OCI-LY3 (cell line): ENCODE measurements around the gene EXOC3L2.

Source experiments
- H2AFZ ChIP-seq: fragments of 200-600, 300-600 bp; shearing (Covaris generic); 2 replicates; pipeline ENCODE4 v1.6.0; 2014; ENCODE audit warnings: antibody characterized with exemption, low read depth, low read length
- H3K27ac ChIP-seq: fragments of 200-600, 300-600 bp; sonication (generic); 2 replicates; pipeline ENCODE4 v1.5.1; 2014; ENCODE audit warnings: mild to moderate bottlenecking, low read length, moderate library complexity, mixed read lengths
- H3K27me3 ChIP-seq: fragments of 200-600, 300-600 bp; sonication (generic); 2 replicates; pipeline ENCODE4 v1.6.1; 2014; ENCODE audit warnings: low read depth, low read length, mixed read lengths
- H3K36me3 ChIP-seq: fragments of 200-600, 300-600 bp; sonication (generic); replicated peaks from 2 replicates; pipeline ENCODE3; 2014; ENCODE audit warnings: low read depth, low read length, mixed read lengths
- H3K4me1 ChIP-seq: fragments of 300-600, 200-600 bp; sonication (generic); 2 replicates; pipeline ENCODE4 v1.6.1; 2014; ENCODE audit warnings: low read length, mixed read lengths
- H3K4me2 ChIP-seq: fragments of 200-600, 300-600 bp; sonication (generic); 2 replicates; pipeline ENCODE4 v1.6.1; 2014; ENCODE audit warnings: low read length, mixed read lengths
- H3K4me3 ChIP-seq: fragments of 300-600, 200-600 bp; sonication (generic); 2 replicates; pipeline ENCODE4 v1.5.1; 2014; ENCODE audit warnings: antibody characterized with exemption, mild to moderate bottlenecking, low read length, moderate library complexity
- H3K79me2 ChIP-seq: fragments of 300-600, 200-600 bp; shearing (Covaris generic); 2 replicates; pipeline ENCODE4 v1.6.1; 2014; ENCODE audit warnings: mild to moderate bottlenecking, low read length, mixed read lengths
- H3K9ac ChIP-seq: fragments of 300-600, 200-600 bp; shearing (Covaris generic); 2 replicates; pipeline ENCODE4 v1.6.0; 2014; ENCODE audit warnings: mild to moderate bottlenecking, low read length, moderate library complexity
- H3K9me3 ChIP-seq: fragments of 200-600, 300-600 bp; shearing (Covaris generic); 2 replicates; pipeline ENCODE4 v1.6.1; 2014; ENCODE audit warnings: low read length, mixed read lengths; ENCODE audit not compliant: insufficient read depth
- H4K20me1 ChIP-seq: fragments of 200-600, 300-600 bp; sonication (generic); 2 replicates; pipeline ENCODE4 v1.6.1; 2016; ENCODE audit warnings: low read length, mixed read lengths; ENCODE audit not compliant: insufficient read depth
- EZH2phosphoT487 ChIP-seq: fragments of 200-600 bp; shearing (Covaris generic); IDR thresholded peaks from 2 replicates; pipeline ENCODE4 v1.6.1; 2018; ENCODE audit warnings: antibody characterized with exemption, mixed run types, low read depth
- TF ChIP-seq, protein P1 (sequence below): fragments of 200-600, 300-600 bp; sonication (generic); IDR thresholded peaks from 2 replicates; pipeline ENCODE4 v1.5.1; 2014; ENCODE audit warnings: antibody characterized with exemption, low read length, low read depth

The EXOC3L2 gene

DNA sequence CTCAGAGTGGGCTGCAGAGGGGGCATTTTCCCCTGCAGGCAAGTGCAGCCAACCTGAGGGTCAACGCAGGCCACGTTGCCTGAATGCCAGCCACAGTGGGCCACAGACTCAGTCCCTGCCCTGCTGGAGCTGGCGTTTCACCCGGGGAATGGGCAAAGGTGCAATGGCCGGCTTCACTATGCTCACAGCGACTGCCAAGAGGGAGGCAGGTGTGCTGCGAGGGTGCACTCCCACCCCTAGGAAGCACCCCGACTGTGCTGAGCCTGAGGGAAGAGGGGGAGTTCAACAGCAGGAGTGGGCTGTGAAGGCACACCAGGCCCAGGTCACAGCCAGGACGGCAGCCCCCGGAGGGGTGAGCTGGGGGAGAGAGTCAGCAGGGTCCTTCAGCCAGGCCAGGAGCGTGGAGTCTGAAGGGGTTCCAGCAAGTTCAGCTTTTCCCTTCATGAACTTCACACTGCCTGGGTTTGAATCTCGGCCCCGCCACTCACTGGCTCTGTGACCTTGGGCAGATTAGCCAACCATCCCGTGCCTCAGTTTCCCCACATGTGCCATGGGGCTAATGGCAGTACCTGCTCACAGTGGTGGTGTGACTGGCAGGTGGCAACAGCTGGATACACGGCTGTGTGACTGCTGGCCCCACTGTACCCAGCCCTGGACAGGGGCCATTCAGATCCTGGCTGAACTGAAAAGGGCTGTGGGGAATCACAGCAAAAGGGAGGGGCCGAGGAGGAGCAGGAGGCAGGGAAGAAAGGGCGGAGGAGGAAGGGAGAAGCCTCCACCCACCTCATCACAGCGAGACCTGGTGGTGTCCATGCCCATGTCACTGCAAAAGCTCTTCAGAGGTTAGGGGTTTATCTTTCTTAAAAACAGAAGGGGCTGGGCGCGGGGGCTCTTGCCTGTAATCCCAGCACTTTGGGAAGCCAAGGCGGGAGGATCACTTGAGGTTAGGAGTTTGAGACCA, 74.8 kb downstream of the EXOC3L2 start:
- H4K20me1 ChIP-seq = no peaks in the 10 kb centered on the region
- no peak overlapping the region for H3K4me2 ChIP-seq
- no peaks in the 10 kb centered on the region for H3K36me3 ChIP-seq
- H3K27ac ChIP-seq = no peak overlapping the region
- no peaks in the 10 kb centered on the region for H3K27me3 ChIP-seq
- no peak overlapping the region for H3K4me3 ChIP-seq
- no peak for TF ChIP-seq EZH2phosphoT487
- TF ChIP-seq, protein P1, sequence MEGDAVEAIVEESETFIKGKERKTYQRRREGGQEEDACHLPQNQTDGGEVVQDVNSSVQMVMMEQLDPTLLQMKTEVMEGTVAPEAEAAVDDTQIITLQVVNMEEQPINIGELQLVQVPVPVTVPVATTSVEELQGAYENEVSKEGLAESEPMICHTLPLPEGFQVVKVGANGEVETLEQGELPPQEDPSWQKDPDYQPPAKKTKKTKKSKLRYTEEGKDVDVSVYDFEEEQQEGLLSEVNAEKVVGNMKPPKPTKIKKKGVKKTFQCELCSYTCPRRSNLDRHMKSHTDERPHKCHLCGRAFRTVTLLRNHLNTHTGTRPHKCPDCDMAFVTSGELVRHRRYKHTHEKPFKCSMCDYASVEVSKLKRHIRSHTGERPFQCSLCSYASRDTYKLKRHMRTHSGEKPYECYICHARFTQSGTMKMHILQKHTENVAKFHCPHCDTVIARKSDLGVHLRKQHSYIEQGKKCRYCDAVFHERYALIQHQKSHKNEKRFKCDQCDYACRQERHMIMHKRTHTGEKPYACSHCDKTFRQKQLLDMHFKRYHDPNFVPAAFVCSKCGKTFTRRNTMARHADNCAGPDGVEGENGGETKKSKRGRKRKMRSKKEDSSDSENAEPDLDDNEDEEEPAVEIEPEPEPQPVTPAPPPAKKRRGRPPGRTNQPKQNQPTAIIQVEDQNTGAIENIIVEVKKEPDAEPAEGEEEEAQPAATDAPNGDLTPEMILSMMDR = no peak
- H2AFZ ChIP-seq = no peak overlapping the region
- no peaks in the 10 kb centered on the region for H3K79me2 ChIP-seq
- no peaks in the 10 kb centered on the region for H3K9me3 ChIP-seq
- H3K9ac ChIP-seq = no peak overlapping the region
- no peaks in the 10 kb centered on the region for H3K4me1 ChIP-seq

DNA sequence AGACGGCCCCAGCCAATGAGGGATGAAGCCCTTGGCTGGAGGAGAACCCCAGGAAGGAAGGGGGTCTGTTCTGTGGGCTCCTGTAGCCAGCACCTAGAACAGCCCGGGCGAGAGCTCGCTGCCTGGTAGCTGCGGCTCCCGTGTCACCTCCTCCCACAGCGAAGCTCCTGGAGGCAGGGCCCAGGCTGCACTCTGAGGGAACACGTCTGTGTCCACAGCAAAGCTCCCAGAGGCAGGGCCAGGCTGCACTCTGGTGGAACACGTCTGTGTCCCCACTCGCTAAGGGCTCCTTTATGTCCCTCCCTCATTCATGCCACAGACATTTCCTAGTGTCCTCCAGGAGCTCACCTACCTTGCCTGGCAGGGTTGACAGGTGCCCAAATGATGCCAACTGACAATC, 75.6 kb downstream of the EXOC3L2 start:
- Histone ChIP-seq H3K9me3 (no peaks in the 10 kb centered on the region), H4K20me1 (no peaks in the 10 kb centered on the region), H3K27me3 (no peaks in the 10 kb centered on the region), H3K79me2 (no peaks in the 10 kb centered on the region), H3K4me2 (no peak overlapping the region), H3K9ac (no peak overlapping the region), H3K4me1 (peaks cover 8% of the 10 kb centered on the region), H3K4me3 (no peak overlapping the region), H2AFZ (no peak overlapping the region), H3K27ac (no peak overlapping the region), H3K36me3 (no peaks in the 10 kb centered on the region)
- TF ChIP-seq EZH2phosphoT487 = no peak
- TF ChIP-seq, protein P1 = no peak

DNA sequence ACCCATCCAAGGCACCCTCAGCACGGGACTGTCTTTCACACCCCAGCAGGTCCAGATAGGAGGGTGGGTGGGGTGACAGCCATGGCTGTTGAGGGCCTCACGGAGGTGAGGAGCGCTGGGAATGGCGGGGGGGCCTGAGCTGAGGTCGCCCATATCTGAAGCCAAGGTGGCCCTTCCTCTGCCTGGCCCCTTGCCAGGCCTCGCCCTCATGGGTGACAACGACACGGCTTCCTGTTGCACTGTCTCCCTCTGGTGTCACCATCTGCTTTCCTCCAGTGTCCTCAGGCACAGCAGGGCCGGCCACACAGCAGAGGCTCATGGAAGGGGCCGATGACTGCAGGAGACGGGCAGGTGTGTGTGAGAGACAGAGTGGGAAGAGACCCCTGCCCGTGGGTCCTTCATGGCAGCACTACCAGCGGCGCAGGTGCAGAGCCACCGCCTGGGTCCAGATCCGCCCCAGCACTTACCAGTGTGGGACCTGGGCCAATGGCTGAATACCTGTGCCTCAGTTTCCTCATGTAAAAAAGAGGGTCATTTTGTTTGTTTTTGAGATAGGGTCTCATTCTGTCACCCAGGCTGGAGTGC, 76.3 kb downstream of the EXOC3L2 start:
- H4K20me1 ChIP-seq = no peaks in the 10 kb centered on the region
- no peak overlapping the region for H3K4me3 ChIP-seq
- H3K4me2 ChIP-seq = no peak overlapping the region
- peaks cover 15% of the 10 kb centered on the region for H3K4me1 ChIP-seq
- no peak for TF ChIP-seq EZH2phosphoT487
- TF ChIP-seq, protein P1 = no peak
- no peaks in the 10 kb centered on the region for H3K9me3 ChIP-seq
- H3K27ac ChIP-seq = no peak overlapping the region
- no peaks in the 10 kb centered on the region for H3K27me3 ChIP-seq
- no peak overlapping the region for H3K9ac ChIP-seq
- H3K36me3 ChIP-seq = no peaks in the 10 kb centered on the region
- H3K79me2 ChIP-seq = no peaks in the 10 kb centered on the region
- no peak overlapping the region for H2AFZ ChIP-seq

DNA sequence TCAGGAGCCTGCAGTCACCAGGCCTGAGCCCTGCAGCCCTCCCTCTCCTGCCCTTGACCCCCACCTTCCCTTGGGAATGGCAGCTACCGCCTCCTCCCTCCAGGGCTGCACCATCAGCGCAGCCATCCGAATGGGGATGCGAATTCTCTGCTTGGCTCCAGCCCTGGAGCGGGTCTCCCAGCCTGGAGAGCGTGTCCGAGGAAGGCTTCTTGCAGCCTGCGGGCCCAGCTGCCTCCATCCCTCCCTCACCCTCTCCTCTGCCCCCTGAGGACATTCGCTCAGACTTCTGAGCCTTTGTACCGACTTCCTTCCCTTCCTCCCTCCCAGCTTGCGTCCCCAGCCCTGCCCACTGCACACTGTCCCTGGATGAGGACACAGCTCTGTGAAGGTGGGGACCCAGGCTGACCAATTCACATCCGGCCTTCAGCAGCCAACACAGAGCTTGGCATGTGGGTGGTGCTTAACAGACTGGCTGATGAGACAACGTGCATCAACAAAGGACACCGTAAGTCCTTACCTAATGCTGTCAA, 78.4 kb downstream of the EXOC3L2 start:
- Histone ChIP-seq H3K4me3 (no peak overlapping the region), H3K4me2 (no peak overlapping the region), H3K9me3 (no peaks in the 10 kb centered on the region), H3K36me3 (no peaks in the 10 kb centered on the region), H3K4me1 (peaks cover 23% of the 10 kb centered on the region), H4K20me1 (no peaks in the 10 kb centered on the region), H2AFZ (no peak overlapping the region), H3K27ac (no peak overlapping the region), H3K9ac (no peak overlapping the region), H3K79me2 (no peaks in the 10 kb centered on the region), H3K27me3 (no peaks in the 10 kb centered on the region)
- no peak for TF ChIP-seq EZH2phosphoT487
- TF ChIP-seq, protein P1 = no peak
